Islet precursor cell (in vitro differentiated cells): ENCODE measurements around the gene GAA.
A peak's percentile ranks its signal among the peaks of the same experiment; 100 is the strongest.

Experiments used
- DNase-seq: peaks from one replicate; pipeline ENCODE4 v3.0.0-alpha.2; 2018

The GAA gene

DNA sequence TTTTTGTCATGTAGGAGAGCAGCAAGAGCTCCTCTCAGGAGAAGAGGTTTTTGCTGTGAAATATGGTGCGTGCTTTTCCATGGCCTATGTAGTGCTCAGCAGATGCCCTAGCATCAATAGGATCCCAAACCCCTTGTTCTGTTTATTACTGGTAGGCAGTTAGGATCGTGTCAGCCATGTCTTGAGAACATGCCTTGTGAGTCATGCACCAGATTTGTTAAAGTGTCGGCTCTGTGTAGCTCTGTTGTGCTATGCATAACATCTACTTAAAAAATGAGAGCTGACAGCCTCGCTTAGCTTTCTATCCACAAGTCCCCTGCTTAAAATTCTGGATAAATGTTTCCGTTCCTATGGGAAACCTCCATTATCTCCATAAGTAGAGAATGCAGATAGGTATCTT lies 50.0 kb downstream of the GAA start:
- peak; percentile 74 for DNase-seq

DNA sequence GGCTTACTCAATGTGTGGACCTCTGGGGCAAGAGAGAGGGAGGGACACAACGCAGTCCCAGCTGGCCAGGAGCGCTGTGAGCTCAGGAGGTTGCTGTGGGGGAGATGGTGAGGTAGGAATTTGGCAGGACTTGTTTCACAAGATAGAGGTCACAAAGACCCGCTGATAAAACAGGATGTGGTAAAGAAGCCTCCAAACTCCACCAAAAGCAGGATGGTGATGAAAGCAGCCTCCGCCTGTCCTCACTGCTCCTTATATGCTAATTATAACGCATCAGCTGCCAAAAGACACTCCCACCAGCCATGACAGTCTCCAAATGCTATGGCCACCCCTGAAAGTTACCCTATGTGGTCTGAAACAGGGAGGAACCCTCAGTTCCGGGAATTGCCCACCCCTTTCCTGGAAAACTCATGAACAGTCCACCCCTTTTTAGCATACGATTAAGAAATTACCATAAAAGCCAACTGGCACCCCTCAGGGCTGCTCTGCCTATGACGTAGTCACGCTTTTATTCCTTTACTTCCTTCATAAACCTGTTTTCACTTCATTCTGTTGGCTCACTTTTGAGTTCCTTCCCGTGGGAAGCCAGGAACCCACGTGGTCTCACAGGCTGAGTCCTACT lies 50.8 kb downstream of the GAA start:
- DNase-seq, result peak; percentile 88

DNA sequence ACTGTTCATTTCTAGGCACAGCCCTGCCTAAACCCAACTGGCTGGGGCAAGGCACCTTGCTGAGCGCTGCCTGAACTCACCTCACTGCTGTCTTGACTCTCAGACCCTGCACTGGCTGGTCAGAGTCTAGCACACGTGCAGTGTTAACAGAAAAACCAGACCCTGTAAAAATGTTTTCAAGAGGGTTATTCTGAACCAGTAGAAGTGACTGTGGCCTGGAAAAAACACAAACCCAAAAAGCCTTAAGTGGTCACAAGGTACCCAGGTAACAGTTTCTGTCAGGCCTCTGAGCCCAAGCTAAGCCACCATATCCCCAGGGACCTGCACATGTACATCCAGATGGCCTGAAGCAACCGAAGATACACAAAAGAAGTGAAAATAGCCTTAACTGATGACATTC lies 51.6 kb downstream of the GAA start:
- DNase-seq, result no peak

DNA sequence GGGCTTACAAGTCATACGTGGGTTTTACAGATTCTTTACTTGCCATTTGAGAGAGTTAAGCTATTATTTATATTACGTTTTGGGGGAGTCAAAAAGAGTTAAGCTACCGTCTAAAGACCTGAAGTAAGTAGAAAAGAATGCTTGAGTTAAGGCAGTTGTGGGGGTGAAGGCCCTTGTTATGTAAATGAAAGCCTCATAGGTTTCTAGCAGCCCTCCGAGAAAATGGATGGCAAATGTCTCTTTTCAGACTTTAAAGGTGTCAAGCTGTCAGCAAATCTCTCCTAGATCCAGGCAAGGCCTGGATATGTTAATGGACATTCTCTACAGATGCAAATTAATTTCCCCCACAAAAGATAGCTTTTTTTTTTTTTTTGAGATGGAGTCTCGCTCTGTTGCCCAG lies 52.8 kb downstream of the GAA start:
- no peak for DNase-seq

DNA sequence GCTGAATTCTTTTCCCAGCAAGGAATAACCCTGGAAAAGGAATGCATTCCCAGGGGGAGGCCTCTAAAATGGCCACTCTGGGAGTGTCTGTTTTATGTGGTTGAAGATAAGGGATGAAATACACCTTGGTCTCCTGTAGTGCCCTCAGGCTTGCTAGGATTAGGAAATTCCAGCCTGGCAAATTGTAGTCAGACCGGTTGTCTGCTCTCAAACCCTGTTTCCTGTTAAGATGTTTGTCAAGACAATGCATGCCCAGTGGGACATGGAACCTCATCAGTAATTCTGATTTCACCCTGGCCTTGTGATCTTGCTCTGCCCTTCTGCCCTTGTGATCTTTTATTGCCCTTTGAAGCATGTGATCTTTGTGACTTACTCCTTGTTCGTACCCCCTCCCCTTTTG lies 54.2 kb downstream of the GAA start:
- peak; percentile 73 for DNase-seq

DNA sequence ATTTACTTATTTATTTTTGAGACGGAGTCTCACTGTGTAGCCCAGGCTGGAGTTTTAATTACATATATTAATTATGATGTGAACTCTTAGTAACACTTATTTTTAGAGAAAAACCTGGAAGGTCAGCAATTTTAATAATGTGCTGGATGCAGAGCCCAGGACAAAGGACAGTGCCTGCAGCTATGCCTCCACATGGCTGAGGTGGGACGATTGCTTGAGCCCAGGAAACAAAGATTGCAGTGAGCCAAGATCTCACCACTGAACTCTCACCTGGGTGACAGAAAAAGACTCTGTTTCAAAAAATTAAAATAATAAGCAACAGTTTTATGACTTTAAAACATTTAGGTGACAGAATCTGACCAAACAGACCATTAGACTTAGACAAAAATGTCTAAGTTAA lies 57.5 kb downstream of the GAA start:
- DNase-seq, result no peak

DNA sequence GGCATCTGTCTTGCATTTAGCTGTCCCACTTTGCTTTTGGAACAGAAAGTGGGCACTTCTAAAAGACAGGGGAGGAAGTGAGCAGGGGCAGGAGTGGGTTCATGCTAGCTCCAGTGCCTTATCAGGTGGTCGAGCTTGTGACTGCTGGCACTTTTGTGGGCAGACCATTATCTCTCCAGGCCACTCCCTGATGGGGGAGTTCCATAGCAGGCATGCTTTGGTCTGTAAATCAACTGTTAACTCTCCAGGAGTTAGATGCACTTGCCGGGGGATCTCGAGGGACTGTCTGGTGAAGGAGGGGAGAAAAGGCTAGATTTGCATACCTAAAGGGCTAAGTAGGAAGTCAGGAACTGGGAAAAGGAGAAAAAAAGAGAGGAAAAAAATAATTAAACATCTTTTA lies 59.2 kb downstream of the GAA start:
- no peak for DNase-seq

DNA sequence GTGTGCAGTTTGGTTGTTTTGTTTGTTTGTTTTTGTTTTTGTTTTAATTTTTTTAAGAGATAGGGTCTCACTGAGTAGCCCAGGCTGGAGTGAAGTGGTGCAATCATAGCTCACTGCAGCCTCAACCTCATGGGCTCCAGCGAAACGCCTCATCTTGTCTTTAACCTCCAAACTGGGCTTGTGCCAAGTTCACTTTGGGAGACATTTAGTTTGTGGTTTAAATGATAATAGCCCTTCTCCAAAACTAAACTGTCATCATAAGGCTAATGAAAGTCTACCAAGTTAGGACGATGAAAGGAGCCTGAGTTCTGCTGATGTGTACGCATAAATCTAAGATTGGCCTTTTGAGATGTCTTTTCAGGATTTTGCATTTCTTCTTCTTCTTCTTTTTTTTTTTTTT lies 62.0 kb downstream of the GAA start:
- no peak for DNase-seq

DNA sequence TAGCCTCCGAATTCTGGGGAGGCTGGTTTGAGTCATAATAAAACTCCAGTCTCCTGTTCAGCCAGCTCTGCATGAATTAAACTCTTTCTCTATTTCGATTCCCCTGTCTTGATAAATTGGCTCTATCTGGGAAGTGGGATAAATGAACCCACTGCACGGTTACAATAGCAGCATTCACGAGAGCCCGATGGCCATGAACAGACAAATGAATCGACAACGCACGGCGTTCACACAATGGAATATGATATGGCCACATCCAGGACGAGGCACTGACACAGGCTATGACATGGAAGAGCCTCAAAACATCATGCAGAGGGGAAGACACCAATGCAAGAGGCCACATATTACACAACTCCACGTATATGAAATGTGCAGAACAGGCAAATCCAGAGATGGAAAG lies 62.8 kb downstream of the GAA start:
- DNase-seq, result no peak

DNA sequence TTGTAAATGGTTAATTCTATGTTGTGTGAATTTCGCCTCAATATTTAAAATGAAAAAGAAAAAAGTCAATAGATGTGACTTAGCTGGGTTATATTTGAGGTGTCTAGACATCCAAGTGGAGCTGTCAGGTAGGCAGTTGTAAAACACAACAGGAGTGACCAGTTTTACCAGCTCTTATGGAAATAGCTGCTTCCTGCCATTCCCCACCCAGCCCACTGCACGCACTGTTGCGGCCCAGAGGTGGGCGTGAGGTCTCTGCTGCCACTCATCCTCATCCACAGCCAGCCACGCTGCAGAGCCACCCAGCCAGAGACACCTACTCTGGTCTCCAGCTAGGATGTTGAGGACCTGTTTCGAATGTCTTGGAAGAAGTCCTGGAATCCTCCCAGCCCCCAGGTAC lies 65.1 kb downstream of the GAA start:
- peak; percentile 81 for DNase-seq

DNA sequence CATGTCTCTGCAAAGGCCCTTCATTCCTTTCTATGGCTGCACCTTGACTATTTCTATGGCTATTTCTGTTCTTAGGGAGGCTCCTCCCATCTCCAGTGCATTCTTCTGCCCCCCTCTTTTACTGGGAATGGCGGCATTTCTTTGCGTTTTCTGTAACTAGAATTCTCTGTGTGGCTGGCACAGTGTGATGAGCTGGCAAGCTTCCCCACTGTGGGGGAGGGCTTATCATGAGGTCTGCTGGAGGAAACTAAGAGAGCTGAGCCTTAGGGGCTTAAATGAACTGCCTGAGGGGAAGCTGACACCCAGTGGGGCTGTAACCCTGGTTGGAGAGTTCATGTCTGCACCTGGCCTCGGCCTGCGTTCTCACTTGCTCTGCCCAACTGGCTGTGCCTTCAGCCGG lies 67.0 kb downstream of the GAA start:
- no peak for DNase-seq

DNA sequence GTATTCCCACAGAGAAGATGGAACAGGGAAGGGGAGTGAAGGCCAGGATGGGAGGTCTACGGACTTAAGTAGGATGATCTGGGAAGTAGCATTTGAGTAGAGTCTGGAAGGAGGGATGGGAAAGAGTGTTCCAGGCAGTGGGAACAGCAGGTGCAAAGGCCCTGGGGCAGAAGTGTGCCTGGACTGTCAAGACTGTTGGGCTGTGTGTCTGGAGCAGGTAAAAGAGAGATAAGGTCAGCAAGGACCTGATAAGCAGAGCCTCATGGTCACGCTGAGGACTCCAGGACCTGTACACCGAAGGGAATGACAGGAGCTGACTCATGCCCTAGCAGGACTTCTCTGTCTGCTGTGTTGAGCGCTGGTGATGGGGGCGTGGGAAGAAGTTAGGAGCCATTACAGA lies 67.7 kb downstream of the GAA start:
- DNase-seq, result no peak
